IPS-11a (cell line): Measurements from ENCODE around the gene HNRNPD.
A peak's percentile ranks its signal among the peaks of the same experiment; 100 is the strongest.
"Not testable (repeated sequence)": the region's sequence is repeated elsewhere in the genome, so short reads cannot be mapped to it uniquely, and the experiment has no call there.

Source experiments
- H3K4me3 ChIP-seq: one replicate; pipeline ENCODE4 v1.5.1; 2013; ENCODE audit warnings: low read depth, low read length, control low read depth

HNRNPD gene, protein sequence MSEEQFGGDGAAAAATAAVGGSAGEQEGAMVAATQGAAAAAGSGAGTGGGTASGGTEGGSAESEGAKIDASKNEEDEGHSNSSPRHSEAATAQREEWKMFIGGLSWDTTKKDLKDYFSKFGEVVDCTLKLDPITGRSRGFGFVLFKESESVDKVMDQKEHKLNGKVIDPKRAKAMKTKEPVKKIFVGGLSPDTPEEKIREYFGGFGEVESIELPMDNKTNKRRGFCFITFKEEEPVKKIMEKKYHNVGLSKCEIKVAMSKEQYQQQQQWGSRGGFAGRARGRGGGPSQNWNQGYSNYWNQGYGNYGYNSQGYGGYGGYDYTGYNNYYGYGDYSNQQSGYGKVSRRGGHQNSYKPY

DNA sequence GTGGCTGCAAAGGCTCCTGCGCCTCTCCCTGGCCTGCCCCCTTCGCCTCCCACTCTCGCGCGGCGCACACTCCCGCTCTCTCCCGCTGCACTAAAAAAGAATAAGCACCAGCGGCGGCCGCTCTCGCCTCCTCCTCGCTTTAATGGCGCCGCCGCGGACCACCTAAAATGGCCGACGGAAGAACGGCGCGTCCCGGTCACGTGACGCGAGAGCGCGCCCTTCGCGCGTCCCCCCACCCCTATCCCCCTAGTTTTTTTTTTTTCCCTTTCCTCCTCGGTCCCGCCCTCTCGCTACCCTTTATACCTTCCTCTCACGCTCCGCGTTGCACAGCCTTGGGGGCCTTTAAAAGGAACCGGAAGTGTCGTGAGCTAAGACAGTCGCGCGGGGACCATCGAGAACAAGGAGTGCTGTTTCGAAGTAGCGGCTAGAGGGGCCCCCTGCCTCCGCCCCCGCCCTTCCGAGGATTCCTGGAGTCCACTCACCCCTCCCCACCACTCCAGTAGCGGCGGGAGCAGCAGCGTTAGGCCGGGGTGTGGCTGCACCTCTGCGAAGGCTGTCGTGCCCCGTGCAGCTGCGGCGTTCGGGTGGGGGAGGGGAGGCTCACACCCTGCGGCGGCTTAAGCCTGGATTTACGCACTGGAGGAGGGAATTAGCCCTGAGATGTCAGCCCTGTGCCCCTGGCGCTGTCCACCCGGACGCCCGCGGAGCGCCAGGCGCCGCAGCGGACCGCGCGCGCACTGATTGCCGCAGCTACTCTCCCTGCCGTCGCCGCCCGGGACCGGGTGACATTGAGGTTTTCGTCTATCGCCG is at the start of gene HNRNPD:
HNRNPD (minus strand) TSS at position 176 of the 810 bp plus-strand sequence. CDS start 313 bp downstream, outside the sequence.
- peak within 1 kb of the TSS; percentile 95 for H3K4me3 ChIP-seq

DNA sequence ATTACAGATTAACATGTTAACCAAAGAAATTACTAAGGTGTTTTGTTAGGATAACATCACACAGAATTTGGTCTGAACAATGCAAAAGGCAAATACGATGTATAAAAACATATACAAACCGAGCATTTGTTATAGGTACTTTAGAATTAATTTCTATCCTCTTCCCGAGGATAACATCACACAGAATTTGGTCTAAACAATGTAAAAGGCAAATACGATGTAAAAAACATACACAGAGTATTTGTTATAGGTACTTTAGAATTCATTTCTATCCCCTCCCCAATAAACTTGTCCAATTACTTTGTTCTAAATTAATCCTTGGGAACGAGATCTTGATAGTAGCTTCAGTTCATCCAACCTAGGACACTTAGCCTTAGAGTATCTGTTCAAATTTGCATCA is 48.8 kb upstream of the HNRNPD start:
- no peak overlapping the region for H3K4me3 ChIP-seq

DNA sequence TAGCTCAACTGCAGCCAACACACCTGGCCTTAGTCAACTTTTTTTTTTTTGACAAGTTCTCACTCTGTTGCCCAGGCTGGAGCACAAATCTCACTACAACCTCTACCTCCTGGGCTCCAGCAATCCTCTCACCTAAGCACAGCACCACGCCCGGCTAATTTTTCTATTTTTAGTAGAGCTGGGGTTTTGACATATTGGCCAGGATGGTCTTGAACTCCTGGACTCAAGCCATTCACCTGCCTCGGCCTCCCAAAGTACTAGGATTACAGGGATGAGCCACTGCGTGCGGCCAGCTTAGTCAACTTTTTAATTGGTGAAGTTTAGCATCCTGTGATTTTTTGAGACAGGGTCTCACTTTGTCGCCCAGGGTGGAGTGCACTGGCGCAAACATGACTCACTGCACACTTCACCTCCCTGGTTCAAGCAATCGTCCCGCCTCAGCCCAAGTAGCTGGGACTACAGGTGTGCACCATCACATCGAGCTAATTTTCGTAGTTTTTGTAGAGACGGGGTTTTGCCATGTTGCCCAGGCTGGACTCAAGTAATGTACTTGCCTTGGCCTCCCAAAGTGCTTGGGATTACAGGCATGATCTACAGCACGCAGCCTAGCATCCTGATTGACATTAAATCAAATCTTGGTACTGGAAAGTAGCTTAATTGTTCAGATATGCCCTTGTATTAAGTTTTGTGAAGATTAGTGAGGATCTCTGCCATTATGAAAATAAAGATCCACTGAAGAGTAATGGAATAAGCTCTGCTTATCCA is 48.2 kb upstream of the HNRNPD start:
- H3K4me3 ChIP-seq = no peak overlapping the region

DNA sequence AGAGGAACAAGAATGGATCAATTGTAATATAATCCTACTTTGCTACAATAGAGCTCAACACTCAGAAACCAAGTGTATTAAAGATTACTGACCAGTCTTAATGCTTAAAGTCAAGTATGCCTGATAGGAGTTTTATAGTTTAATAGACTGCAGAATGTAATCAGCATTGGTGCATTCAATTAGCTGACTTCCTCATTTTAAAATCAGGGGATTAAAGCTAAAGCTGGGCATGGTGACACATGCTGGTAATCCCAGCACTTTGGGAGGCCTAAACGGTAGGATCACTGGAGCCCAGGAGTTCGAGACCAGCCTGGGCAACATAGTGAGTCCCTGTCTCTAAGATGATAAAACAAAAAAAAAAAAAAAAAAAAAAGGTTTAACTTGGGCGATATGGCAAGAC is 45.7 kb upstream of the HNRNPD start:
- H3K4me3 ChIP-seq = no peak overlapping the region

DNA sequence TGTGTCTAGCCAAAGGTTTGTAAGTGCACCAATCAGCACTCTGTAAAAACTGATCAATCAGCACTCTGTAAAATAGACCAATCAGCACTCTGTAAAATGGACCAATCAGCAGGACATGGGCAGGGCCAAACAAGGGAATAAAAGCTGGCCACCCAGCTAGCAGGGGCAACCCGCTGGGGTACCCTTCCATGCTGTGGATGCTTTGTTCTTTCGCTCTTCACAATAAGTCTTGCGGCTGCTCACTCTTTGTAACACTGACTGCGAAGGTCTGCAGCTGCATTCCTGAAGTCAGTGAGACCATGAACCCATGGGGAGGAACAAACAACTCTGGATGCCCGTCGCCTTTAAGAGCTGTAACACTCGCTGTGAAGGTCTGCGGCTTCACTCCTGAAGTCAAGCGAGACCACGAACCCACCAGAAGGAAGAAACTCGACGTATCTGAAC is 42.2 kb upstream of the HNRNPD start:
- no peak overlapping the region for H3K4me3 ChIP-seq

DNA sequence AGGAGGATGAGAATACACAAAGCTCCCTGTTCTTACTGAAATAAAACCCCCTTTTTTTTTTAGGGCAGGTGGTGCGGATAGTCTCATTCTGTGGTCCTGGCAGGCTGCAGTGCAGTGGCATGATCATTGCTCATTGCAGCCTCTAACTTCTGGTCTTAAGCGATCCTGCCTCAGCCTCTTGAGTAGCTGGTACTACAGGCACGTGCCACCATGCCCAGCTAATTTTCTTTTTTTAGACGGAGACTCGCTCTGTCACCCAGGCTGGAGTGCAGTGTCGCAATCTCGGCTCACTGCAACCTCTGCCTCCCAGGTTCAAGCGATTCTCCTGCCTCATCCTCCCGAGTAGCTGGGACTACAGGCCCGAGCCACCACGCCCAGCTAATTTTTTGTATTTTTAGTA is 41.3 kb upstream of the HNRNPD start:
- not testable (repeated sequence) for H3K4me3 ChIP-seq

DNA sequence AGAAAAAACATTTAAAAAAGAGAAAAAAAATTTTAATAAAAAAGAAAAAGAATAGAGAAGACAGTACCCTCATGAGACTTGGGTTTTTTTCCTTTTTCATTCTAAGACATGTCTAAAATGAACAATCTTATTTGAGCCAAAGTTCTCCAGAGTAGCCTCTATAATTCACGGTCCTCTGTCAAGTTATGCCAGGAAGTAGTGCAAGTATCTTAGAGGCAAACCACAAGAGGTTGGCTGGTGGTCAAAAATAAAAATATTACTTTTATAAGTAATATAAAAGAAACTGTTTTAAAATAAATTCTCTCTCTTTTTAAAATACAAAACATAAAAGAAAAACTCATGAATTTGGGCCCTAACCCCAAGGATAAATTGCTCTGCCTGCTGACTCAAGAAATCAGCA is 29.9 kb upstream of the HNRNPD start:
- H3K4me3 ChIP-seq = no peak overlapping the region

DNA sequence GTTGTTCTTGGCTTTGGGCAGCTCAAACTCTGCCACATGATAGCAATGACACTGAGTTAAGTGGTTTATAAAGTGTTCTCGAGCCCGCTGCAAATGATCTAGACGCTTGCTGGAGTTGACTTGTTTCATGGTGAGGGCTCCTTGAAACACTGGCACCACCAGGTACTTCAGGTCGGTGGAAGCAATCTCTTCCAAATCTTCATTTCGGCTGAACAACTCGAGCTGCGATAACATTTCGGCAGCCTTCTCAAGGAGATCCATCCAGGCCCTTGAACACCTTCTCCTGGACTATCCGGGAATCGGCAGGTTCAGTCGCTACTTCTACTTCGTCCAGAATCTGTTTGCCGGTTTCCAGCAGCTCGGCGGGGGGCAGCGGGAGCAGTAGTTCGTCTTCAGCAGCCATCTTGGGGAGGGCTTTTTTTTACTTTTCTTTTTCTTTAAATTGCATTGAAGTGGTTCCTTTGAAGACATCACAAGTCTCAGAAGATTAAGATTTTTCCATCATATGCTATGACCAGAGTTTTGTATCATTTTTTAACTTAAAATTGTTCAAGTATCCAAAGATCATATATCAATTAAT is 28.5 kb upstream of the HNRNPD start:
- no peak overlapping the region for H3K4me3 ChIP-seq

DNA sequence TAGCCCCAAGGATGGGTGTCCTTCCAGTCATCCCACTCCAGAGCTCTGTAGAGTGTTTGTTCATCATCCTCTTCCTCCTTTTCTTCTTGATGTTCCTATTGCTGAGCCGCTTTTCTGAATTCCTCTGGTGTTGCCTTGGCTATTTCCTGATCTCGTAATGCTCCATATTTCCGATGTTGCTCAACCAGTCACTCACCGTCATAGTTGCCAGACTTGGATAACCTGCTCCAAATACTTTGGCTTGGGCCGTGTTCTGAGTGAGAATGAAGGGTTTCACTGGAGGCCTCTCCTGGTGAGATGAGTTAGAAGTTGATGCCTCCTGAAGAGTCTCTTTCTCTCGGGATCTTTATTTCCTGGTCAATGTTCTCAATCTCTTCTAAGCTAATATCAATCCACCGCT is 27.8 kb upstream of the HNRNPD start:
- no peak overlapping the region for H3K4me3 ChIP-seq

DNA sequence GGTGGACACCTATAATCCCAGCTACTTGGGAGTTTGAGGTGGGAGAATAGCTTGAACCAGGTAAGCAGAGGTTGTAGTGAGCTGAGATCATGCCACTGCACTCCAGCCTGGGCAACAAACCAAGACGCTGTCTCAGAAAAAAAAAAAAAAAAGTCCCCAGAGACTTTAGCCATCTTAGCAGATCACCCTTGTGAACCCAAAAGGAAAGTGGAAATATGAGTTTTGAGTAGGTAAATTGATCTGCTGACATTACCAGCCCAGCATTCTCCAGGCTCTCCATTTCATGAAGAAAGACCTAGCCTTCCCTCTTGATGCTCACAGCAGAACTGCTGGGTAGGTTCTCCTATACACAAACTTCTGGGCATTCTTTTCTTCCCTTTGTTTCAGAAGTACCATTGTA is 24.5 kb upstream of the HNRNPD start:
- no peak overlapping the region for H3K4me3 ChIP-seq

DNA sequence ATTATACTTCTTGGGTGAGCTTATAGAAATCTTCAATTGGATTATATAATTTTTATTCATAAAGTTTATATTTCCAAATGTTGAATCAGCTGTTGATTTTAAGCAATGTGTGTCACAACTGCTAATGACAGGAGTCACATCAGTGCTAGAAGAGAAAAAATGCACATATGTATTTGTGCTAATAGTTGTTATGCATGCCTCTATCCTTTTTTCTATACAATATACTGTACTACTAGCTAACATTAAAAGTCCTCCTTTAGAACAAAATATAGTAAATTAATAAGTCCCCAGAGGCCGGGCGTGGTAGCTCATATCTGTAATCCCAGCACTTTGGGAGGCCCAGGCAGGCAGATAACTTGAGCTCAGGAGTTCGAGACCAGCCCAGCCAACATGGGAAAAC is 23.7 kb upstream of the HNRNPD start:
- H3K4me3 ChIP-seq = no peak overlapping the region

DNA sequence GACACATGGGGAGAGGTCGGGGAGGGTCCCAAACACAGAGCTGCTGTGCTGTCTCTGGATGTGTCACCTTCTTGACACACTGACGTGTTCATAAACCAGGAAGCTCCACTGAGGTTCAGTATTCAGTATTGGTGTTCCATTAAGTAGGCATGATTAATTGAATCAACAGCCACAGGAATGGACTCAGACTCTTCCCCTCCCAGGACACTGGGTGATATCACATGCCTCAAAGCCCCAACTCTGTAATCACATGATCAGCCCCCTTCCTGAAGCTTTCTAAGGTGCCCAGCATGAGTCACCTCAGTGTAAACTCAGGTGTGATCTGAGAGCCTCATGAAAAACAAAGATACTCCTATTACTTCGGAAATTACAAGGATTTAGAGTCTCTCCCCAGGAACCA is 21.1 kb upstream of the HNRNPD start:
- H3K4me3 ChIP-seq = no peak overlapping the region

DNA sequence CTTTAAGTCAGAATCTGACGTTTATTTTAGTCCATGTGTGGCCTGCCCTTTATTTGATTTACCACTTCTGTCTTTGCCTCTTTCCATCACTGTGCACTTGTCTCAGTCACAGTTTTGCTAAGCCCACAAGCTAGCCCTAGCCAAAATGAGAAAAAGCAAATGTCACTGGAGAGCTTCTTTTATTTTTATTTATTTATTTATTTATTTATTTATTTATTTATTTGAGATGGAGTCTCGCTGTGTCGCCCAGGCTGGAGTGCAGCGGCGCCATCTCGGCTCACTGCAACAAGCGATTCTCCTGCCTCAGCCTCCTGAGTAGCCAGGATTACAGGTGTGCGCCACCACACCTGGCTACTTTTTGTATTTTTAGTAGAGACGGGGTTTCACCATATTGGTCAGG is 16.3 kb upstream of the HNRNPD start:
- H3K4me3 ChIP-seq = not testable (repeated sequence)

DNA sequence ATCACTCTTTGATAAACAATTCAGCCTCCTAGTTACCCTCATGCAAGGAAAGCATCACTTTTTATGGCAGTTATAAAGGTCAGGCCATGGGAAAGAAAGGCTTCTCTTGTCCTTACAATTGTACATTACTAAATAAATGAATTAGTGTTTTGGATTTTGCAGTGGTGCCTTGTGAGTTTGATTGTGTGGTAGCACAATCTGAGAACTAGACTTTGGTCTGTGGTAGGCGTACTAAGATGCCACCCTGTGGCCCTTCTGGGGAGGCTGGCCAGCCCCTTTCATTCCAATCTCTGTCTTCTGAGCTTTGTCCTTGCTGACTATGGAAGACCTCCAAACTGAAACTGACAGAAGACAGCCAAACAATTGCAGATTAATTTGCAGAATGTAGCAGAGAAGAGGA is 14.6 kb upstream of the HNRNPD start:
- no peak overlapping the region for H3K4me3 ChIP-seq

DNA sequence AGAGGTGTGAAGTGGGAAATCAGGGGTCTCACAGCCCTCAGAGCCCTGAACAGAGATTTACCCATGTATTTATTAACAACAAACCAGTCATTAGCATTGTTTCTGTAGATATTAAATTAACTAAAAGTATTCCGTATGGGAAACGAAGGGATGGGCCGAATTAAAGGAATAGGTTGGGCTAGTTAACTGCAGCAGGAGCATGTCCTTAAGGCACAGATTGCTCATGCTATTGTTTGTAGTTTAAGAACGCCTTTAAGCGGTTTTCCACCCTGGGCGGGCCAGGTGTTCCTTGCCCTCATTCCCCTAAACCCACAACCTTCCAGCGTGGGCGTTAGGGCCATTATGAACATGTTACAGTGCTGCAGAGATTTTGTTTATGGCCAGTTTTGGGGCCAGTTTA is 12.5 kb upstream of the HNRNPD start:
- not testable (repeated sequence) for H3K4me3 ChIP-seq

DNA sequence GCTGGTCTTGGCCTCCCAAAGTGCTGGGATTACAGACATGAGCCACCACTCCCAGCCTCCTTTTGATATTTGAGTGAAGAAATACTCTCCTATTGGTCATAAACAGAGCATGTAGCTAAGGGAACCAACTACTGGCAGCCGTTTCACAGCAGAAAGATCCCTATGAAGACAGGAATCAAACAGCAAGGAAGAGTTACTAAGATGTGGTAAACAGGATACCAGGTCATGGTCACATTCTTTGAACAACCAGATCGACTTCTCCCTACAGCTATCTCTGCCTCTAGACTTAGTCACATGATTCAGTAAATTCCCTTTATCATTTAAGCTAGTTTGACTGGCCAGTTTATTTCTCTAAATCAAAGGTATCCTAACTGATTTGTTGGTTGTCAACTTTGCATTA is 9.0 kb upstream of the HNRNPD start:
- no peak overlapping the region for H3K4me3 ChIP-seq

DNA sequence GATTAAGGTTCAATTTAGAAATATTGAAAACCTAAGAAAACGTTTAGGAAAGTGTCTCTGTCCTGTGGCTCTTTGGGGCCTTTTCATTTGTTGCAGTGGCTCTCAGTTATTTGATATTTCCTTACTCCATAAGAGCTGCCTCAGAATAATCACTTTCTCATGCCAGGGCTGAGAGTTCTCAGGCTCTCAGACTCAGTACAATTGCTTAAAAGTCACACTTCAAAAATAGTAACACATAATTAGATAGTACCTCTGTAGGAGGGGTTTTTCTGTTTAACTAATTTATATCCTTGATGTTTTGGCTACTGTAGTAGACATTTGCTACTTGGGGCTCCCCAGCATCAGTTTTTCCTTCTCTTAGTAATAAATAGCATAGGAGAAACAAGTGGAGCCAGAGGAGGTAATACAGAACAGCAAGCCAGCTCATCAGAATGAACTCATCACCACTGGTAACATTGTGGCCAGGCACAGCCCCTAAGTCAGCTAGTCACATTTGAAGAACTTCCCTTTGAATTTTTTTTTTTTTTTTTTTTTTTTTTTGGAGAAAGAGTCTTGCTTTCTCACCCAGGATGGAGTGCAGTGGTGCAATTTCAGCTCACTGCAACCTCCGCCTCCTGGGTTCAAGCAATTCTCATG is 8.0 kb upstream of the HNRNPD start:
- H3K4me3 ChIP-seq = no peak overlapping the region

DNA sequence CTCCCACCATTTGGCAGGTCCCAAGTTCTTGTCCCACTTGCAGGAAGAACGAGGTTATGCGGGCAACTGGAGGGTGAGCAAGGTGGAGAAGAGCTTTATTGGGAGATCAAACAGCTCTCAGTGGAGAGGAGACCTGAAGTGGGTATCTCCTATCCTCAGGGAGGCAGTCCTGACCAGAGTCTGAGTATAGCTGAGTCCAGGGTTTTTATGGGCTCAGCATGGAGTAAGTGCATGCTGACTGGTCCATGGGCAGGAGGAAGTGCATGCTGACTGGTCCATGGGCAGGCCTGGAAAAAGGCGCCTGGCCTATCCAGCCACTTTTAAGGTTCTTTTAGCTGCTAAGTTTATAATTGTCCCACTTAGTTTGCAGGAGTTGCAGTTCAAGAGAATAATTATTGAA is 7.4 kb upstream of the HNRNPD start:
- H3K4me3 ChIP-seq = no peak overlapping the region

DNA sequence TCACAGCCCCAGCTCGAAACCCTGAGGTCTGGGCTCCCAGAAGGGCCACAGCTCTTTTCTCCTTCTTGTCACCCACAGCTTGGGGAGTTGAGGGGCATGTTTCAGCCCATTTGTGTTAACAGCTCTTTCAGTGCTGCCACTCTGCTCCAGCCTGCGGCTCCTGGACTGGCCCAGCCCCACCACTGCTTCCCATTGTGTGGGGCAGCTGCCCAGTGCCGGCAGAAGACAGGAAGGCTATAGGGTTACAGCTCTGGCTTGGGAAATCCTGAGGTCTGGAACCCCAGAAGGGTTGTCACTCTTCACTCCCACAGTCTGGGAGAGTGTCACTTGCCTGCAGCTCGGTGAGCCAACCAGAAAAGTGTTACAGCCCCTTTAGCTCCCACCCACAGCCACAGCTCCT is 7.0 kb upstream of the HNRNPD start:
- H3K4me3 ChIP-seq = no peak overlapping the region

DNA sequence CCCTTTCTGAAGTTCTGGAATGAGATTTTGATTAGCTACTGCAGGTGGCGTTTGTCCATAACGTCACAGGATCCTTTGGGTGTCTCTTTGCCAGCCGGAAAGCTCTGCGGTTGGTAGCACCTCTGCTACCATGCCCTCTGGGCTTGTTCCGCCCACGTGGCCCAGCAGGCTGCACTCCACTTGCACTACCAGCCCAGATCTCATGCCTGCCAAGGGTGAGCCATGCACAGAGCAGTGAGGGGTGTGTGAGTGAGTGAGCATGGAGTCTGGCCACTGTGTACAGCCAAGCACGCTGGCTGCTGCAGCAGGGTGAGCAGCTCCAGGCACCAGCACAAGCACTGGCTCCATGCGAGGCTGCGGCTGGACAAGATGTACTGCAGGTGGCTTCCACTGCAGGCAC is 6.6 kb upstream of the HNRNPD start:
- H3K4me3 ChIP-seq = no peak overlapping the region

DNA sequence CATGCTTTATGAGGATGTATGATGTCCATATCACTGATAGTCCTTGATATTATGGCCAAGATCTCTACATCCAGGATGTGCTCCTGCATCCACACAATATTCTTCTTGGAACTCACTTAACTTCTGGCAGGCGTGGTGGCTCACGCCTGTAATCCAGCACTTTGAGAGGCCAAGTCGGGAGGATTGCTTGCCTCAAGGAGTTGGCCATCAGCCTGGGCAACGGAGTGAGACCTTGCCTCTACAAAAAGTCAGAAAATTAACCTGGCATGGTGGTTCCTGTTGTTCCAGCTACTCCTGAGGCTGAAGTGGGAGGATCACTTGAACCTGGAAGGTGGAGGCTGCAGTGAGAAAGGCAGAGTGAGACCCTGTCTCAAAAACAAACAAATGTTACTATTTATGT is 2.3 kb upstream of the HNRNPD start:
- no peak overlapping the region for H3K4me3 ChIP-seq
